Ishikawa (cell line): ENCODE results near the gene PNPO.

Experiments used
- CEBPB ChIP-seq: IDR thresholded peaks from 2 replicates; pipeline ENCODE4 v1.6.1; 2012
- CREB1 ChIP-seq: IDR thresholded peaks from 2 replicates; pipeline ENCODE4 v1.6.1; 2012; ENCODE audit warnings: low read depth
- EGR1 ChIP-seq: IDR thresholded peaks from 2 replicates; pipeline ENCODE4 v1.6.1; 2012
- EP300 ChIP-seq: IDR thresholded peaks from 2 replicates; pipeline ENCODE4 v1.6.1; 2012; ENCODE audit warnings: borderline replicate concordance
- MAX ChIP-seq: IDR thresholded peaks from 2 replicates; pipeline ENCODE4 v1.6.1; 2012
- NFIC ChIP-seq: IDR thresholded peaks from 2 replicates; pipeline ENCODE4 v1.6.1; 2012
- RAD21 ChIP-seq: IDR thresholded peaks from 2 replicates; pipeline ENCODE4 v1.6.1; 2012; ENCODE audit warnings: low read depth
- TAF1 ChIP-seq: IDR thresholded peaks from 2 replicates; pipeline ENCODE4 v1.6.1; 2012; ENCODE audit warnings: low read depth, mild to moderate bottlenecking
- USF1 ChIP-seq: IDR thresholded peaks from 2 replicates; pipeline ENCODE4 v1.6.1; 2012
- YY1 ChIP-seq: IDR thresholded peaks from 2 replicates; pipeline ENCODE4 v1.6.1; 2012; ENCODE audit warnings: low read depth

DNA sequence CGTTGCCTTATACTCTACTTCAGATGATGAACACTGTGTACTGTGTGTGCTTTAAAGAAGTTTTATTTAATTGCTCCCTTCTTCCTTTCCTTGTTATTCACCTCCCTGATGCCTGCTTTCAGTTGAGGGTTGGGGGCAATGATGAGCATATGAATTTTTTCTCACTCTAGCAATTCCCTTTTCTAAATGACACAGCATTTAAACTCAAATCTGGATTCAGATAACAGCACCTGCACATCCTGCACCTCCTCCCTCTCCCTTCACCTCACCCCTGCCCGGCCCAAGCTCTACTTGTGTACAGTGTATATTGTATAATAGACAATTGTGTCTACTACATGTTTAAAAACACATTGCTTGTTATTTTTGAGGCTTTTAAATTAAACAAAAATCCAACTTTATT, 13.0 kb upstream of the PNPO start:
- no peak for TF ChIP-seq USF1
- no peak for TF ChIP-seq CEBPB
- TF ChIP-seq YY1 = no peak
- no peak for TF ChIP-seq CREB1
- no peak for TF ChIP-seq EGR1
- no peak for TF ChIP-seq RAD21
- TF ChIP-seq EP300 = no peak
- TF ChIP-seq MAX = no peak
- TF ChIP-seq NFIC = no peak
- no peak for TF ChIP-seq TAF1
